Activated T-helper 1 cell treated with Interleukin-2 at 50 U/mL for 16 hours (primary cell): ENCODE measurements around the gene MTUS2.

Source experiments
- DNase-seq: peaks from one replicate; pipeline ENCODE4 v3.0.0-alpha.2; 2020; ENCODE audit warnings: low read depth

Gene MTUS2

DNA sequence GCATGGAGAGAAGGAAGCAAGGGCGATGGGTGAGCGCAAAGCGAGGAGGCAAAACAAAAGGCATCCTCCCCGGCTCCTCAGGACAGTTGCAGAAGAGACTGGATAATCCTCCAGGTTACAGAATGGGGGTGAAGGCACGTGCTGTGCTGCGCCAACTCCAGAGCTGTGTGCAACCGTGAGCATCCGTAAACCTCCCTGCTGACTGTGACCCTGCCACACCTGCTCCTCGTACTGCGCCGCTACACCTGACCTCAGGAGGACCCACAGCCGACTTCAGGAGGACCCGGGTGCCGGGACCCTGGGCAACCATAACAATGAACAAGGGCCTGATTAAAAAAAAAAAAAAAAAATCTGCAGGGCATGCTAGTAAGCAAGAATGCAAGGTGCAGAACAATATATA, 706.6 kb downstream of the MTUS2 start:
- DNase-seq = no peak

DNA sequence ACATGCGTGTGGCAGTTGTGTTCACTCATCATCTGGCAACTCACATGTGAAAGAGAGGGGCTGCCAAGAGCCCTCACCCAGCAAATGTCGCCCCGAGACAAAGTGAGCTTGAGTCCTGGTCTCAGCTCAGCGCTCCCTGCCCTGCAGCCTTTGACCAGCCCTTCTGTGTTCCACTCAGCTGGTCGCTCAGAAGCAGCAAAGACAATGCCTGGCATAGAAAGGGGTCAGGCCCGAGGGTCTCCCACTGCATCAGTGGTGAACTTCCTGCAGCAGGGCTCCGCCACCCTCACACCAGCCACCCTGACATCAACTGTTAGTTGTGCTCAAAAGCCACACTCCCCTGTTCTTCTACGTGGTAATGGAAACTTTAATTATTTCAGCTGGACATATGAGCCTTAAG, 707.4 kb downstream of the MTUS2 start:
- DNase-seq = no peak

DNA sequence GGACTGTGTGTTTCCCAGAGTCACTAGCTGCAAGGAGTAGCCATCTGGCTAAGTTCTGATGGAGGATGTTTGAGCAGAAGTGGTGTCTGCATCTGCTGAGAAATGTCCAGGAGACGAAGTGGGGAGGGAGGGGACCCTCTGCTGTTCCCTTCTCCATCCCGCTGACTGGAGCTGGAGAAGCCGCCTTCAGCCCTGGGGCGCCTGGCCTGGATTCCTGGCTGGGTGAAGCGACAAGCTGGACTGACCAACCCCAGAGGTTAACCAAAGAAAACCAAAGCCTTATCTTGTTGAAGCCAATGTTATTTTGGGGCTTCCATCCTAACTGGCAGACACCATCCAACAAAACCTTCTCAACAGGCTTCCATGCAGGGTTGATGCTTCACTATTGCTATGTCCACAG, 707.8 kb downstream of the MTUS2 start:
- DNase-seq = no peak

DNA sequence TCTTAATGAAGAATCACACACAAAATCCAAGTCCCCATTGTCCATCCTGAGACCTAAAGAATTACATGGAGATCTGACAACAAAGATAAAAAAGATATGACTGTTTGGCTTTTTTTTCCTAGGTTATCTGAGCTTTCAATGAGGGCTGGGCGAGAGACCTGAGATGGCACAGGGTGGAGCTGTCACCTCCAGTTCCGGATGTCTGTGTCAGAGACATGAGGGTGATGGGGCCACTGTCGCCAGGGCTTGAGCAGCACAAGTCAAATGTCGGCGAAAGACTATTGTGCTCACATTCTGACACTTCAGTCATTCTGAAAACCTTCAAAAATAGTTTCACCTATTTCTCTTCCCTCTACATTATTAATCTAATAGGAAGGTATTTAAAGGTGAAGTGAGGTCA, 709.6 kb downstream of the MTUS2 start:
- no peak for DNase-seq

DNA sequence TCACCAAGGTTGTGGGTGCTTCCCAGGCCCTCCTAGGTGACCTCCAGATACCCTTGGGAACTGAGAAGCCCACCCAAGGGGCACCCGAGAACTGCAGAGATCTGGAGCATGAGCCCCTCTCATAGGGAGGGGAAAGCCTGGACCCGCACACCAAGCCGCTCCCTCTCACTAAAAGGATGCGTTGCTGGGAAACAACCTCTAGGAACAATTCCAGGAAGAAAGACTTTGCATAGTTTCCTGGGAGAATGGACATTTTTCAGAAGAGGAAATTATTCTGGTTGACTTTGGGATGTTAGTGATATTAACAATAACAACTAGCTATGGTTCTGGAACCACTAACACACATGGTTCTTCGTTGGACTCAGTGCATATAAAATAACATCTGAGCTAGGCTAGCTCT, 710.8 kb downstream of the MTUS2 start:
- DNase-seq = no peak

DNA sequence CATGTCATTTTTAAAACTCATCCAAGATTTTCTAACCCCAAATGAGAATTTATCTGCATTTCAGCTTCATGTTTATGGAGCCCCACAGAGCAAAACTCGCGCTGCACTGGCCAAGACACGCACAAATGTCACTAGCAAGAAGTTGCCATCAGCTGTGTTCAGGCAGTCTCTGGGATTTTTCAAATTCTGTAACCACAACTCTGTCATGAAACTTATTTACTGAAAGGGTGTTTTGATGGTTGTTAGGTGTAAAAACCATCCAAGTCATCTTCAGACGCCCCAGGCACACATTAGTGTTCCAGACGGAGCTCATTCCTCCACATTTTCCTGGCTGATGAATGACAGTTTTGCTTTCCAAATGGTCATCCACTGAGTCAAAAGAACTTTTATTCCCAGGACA, 712.0 kb downstream of the MTUS2 start:
- DNase-seq = no peak

DNA sequence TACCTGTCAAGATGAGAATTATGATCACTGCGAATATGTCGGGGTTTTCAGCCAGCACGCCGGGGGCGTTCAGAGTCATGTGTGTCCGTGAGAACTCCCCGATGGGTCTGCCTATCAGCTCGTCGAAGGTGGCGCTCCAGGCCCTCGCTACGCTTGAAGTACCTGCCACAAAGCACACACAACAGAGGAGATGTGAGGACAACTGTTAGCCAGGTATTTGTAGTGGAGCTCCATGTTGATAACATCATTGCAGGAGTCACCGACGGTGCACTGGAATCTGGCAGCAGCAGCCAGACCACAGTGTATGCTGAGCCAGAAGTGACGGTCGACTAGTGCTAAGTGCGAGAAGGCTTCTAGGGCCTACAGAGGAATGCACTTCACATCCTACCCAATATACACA, 712.7 kb downstream of the MTUS2 start:
- no peak for DNase-seq

DNA sequence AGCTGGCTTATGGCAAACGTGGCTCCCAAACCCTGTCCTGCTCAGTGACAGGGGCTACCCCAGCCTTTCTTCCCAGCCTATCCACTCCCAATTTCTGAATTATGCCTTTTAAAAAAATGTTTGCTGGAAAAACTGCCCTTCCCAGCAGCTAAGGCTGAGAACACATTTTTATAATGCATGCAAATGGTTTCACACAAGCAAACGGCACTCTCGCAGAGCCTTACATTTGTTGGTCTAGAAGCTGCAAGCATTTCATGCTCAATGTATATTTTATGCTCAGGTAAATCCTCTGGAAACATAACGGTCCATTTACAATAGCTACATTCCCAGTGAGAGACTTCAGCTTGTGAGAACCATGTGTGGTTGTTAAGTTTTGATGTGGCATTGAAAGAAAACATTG, 713.9 kb downstream of the MTUS2 start:
- no peak for DNase-seq

DNA sequence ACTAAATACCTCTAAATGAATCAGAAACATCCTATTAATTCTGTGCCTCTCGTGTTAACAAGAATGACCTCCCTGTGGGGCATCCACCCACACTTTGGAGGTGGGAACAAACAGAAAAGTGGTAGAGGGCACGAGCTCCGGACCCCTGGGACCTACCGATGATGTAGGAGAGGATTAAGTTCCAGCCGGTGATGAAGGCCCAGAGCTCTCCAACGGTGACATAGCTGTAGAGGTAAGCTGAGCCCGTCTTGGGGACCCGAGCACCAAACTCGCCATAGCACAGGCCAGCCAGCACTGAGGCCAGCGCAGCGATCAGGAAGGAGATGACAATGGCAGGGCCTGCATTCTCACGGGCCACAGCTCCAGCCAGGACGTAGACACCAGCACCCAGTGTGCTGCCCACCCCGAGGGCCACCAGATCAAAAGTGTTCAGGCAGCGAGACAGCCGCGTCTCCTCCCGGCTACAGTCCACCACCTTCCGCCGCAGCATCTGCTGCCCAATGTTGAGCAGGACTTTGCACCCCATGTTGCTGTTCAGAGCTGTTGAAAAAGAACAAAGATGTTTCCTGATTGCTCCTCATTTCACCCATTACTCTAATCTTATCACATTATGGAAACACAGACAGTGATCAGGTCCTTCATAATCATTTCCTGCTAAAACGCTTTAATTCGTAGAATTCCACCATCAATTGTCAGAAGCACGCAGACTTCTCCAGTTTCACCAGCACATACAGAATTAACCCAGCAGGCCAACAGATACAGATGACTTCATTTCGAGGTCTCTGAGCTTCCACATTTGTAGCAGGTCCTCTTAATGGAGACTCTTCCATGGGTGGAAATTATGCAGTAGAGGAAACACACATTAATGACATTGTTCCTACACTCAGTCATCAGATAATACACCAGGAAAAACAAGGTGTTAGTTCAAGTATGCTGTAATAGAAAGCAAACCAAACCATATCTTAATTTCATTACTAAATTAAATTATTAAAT, 715.8 kb downstream of the MTUS2 start:
- DNase-seq = no peak

DNA sequence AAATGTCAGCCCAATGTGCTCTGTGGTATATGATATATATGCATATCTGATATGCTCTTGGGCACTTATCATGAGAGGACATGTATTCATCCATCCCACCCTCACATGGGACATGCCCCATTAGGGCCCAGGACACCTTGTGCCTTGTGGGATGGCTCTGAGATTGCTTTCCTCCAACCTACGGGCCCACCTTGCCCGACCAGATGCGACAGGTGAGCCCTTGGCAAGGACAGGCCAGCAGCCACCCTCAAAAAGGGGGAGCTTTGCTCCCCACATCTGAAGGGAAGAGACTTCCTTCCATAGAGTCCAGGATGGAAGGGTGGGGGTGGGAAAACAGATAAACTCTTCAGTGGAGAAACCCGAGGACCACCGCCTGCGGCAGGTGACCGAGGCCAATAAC, 716.7 kb downstream of the MTUS2 start:
- no peak for DNase-seq

DNA sequence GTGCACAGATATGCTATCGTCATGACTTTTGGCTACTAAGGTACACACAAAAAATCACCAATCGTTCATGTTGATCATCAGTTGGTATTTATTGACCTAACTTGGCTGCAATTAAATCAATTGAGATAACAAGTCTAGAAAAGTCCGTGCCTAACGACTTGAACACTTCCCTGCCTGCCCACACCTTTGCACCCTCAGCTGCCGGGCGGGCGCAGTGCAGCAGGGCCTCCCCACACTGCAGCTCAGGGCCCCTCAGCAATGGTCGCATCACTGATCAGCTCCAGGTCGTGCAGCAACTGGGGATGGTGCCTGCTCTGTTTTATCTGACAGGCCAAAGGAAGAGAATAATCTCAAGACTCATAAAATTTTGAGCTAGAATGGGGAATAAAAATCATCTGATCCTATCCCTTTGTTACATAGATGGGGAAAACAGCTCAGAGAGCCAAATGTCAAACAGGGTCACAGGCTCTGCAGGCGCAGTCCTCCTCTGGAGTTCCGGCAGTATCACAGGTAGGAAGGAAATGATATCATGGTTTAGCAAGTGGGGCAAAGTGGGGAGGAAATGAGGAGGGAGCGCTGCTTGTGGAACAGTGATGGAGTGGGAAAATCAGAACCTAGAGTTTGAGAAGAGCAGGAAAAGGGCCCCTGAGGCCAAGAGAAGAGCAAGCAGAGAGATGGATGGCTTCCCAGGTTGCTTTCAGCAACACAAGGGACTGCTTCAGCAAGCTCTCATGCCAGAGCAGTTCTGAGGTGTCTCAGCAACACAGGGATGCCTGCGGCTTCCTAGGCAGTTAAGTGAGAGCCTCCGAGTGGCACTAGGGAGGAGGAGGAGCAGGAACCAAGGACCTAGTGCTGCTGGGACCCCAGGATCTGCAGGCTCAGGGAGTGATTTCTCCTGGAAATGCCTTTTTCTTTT, 717.9 kb downstream of the MTUS2 start:
- no peak for DNase-seq

DNA sequence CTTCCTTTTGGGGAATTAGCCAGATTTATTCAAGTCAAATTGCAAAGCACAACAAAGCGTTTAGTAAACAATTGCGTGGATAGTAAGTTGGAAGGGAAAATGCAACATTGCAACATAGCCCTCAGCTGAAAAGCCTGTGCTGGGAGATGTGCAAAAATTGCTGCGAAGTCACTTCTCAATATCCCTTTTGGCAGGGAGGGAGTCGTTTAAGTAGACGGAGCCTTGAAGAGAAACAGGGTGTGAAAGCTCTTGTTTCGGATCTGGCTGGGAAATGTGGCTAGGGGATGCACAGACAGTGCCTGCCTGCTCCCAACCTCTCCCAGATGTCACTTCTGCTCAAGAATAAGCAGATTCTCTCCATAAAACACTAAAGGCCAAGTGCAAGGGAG, 718.5 kb downstream of the MTUS2 start:
- DNase-seq = no peak

DNA sequence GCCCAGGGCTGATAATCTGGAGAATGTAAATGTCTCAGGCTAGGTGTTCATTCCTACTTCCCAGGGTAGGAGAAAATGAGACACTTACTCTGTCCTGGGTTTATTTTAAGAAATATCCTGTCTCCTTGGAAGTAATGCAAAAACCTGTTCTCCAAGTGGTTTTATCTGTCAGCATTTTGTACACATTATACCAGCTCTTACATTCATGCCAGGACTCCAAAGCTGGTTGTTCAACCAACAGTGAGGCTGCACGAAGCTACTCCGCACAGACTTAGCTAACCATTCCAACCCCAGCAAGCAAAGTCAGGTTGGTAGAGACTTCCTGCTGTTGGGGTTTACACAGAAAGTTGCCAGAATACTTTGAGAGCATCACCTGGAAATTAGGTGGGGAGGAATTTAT, 719.7 kb downstream of the MTUS2 start:
- DNase-seq = no peak

DNA sequence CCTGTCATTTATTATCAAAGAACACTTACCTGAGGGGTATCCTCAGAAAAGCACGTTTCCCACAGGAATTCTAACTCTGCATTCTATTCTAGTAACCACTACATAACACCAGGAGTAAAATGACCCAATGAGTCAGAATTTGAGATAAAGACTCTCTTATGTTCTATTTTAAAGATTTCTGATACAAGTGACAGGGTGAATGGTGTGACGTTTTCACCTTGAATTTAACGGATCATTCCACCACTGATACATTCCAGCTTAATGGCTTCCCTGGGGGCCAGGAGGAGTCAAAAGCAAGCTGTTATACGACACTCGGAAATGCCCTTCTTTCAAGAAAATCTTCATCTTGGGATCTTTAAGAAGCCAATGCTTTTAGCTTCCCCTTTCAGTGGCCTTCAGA, 720.2 kb downstream of the MTUS2 start:
- DNase-seq = no peak

DNA sequence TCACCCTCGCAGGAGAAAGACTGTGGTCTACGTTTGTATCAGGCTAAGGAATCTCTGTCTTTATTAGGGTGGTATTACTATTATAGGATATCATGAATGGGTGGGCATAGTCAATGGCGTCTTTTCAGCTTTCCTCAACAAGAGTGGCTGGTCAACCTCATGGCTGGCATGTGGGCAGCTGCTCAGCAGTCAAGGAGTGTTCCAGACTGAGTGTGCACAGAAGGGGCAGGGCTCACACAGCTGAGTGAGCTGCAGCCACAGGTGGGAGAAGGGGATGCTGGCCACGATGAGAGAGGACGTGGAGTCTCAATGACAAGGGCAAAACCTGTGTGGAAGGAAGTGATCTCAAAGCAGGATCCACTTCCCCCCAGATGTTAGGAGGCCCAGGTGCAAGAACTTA, 720.7 kb downstream of the MTUS2 start:
- no peak for DNase-seq

DNA sequence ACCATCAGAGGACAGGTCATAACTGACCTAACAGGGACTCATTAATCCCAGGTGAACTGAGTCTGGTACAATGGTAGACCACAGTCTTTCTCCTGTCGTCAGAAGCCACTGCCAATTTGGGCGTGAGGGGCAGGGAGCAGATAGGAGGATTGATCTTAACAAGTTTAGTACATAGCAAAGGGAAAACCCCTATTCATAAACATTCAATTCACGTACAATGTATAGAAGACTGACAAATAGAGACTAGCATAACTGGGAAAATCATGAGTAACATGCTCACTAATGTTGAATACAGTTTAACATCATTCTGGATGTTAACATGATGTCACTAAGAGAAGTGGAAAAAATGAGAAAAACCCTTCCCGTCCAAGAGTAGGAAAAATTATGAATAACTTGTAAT, 721.3 kb downstream of the MTUS2 start:
- DNase-seq = no peak

DNA sequence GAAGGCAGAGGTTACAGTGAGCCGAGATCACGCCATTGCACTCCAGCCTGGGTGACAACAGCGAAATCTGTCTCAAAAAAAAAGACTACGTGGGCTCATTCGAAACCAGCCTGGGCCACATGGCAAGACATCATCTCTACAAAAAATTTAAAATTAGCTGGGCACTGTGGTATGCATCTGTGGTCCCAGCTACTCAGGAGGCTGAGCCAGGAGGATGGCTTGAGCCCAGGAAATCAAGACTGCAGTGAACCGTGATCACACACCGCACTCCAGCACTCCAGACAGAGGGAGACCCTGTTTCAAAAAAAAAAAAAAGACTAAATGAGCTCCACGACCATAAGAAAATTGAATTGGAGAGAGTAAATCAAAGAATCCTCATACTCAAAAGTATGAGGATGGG, 722.2 kb downstream of the MTUS2 start:
- no peak for DNase-seq

DNA sequence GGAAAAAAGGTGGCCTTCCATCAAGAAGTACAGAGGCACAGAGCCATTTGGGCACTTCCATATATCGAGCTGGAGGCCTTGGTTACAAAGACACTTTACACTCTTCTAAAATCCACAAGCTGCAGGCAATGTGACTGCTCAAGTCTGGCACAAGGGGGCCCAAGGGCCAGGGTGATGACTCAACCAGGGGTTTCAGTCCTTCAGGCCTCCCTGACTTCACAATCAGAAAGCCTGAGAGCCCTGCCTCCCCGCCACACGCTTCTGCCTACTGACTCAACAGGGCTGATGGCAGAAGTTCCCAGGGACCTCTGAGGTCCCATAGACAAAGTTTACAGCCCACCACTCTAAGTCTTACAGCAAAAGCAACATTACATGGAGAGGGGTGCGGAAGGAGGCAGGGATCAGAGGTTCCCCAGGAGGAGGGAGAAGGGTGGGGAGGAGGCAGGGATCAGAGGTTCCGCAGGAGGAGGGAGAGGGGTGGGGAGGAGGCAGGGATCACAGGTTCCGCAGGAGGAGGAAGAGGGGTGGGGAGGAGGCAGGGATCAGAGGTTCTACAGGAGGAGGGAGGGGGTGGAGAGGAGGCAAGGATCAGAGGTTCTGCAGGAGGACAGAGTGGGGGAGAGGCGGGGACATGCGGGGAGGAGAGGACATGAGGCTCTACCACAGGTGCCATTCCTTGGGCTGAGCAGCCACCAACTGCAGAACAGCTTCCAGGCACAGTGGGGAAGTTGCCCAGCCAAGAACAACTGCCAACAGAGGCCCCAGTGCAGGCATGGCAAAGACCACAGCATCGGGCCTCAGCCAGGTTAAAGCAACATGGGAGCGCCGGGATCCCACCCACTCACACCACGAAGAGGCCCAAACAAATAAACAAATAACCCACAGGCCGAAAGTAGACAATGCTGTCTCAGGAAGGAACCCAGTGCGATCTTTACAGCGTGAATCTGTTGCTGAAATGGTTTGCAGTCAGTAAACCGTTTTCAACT, 723.4 kb downstream of the MTUS2 start:
- no peak for DNase-seq

DNA sequence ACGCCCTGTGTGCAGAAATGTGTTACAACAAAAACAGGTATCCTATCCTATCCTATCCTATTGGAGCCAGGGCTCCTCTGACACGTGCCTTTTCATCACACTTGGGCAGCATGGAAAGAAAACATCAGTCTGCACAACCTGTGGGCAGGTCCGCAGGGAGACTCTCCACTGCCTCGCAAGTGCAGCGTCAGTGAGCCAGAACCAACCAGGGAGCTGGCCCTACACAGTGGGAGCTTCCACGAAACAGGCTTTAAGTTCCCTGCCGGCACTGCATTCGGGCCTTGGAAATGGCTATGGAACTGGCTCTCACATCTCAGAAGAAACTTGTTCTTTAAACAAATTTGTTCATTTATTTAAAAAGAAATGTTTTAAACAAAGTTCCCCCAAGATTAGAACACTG, 725.8 kb downstream of the MTUS2 start:
- no peak for DNase-seq

DNA sequence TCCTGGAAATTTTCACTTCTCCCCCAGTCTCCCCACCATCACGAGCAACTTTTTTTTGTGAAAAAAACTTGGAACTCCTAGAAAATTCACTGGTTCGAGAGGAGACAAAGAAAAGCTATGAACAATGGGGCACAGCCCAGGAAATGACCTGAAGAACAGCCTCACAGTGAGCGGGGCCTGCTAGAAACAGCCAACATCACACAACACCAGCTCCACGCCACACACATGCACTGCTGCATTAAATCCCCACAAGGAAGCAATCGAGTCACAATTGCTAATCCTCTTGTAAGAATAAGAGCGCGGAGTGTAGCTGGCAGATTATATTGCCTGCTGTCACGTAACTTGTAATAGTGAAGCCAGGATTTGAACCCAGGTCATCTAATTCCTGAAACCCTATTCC, 726.5 kb downstream of the MTUS2 start:
- no peak for DNase-seq

DNA sequence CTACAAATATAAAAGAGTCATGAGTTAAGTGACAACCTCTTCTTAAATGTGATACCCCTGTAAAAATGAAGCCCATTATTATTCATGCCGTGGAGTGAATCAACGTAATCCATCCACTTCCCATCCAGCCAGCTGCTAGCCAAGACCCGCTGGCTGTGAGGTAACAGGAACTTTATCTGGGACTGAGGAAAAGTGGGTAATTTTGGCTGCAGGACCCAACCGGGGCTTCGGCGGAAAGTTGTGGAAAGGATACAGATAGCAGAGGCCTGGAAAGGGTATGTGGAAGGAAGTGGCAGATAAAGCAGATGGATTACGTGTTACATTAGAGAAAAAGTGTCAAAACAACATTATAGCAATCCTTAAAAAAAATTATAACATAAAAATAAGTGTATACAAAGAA, 727.0 kb downstream of the MTUS2 start:
- DNase-seq = no peak

DNA sequence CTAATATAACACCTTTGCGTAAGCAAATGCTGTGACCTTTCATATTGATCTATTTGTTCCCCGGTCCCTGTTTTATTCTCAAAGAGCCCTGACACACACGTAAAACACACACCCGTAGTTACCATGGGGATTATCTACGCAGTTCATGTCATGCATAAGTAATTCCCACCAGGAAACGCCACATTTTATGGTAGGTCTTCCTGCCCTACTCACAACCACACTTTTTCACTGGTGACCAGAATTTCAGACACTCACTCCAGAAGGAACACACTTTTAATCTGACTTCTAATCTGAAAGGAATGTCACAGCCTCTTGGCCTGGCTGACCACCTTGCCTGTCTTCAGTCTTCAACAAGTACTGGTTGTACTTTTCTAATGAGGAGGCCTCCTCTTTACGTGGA, 728.6 kb downstream of the MTUS2 start:
- no peak for DNase-seq
